ENCODE measurements around the gene CD33.

Gene CD33

GRCh38 chr19:51246164-51246552 lies 21.3 kb downstream of the CD33 start:
- no peaks in the 10 kb centered on the region for H3K27me3 ChIP-seq (ENCODE audit: insufficient read depth, poor library complexity, severe bottlenecking)
- peak; percentile 72 to 89 for DNase-seq (ENCODE audit: low read depth in 1 of 2, low spot score in 1 of 2)
- no peak overlapping the region for H3K4me3 ChIP-seq (replicated peaks; ENCODE audit: insufficient read depth, low read length)
- TF ChIP-seq SPI1 (IDR thresholded peaks at IDR 0.05; ENCODE audit: borderline replicate concordance, low read depth): no peak
- TF ChIP-seq POLR2AphosphoS5 (IDR thresholded peaks at IDR 0.05; ENCODE audit: low read depth): peak; percentile 86
- peak overlapping the region; percentile 57 for H3K27ac ChIP-seq (replicated peaks)

GRCh38 chr19:51247972-51248590 lies 23.2 kb downstream of the CD33 start:
- H3K27me3 ChIP-seq (ENCODE audit: insufficient read depth, poor library complexity, severe bottlenecking): no peaks in the 10 kb centered on the region
- H3K27ac ChIP-seq (replicated peaks): no peak overlapping the region
- no peak for TF ChIP-seq POLR2AphosphoS5 (IDR thresholded peaks at IDR 0.05; ENCODE audit: low read depth)
- no peak for TF ChIP-seq REST (IDR thresholded peaks at IDR 0.05; ENCODE audit: insufficient replicate concordance, low read depth)
- TF ChIP-seq SPI1 (IDR thresholded peaks at IDR 0.05; ENCODE audit: borderline replicate concordance, low read depth): no peak
- TF ChIP-seq GABPA (IDR thresholded peaks at IDR 0.05; ENCODE audit: low read depth): no peak
- TF ChIP-seq CTCF (IDR thresholded peaks at IDR 0.05; ENCODE audit: insufficient read depth, low read length): no peak
- DNase-seq (ENCODE audit: low read depth in 1 of 2, low spot score in 1 of 2): no peak
- H3K4me3 ChIP-seq (replicated peaks; ENCODE audit: insufficient read depth, low read length): no peak overlapping the region

GRCh38 chr19:51250786-51251467 lies 26.0 kb downstream of the CD33 start, which contains the start of gene SIGLECL1:
Gene SIGLECL1 (plus strand): TSS chr19:51251080. CDS start chr19:51264073, 12,993 bp downstream.
- no peak for TF ChIP-seq CTCF (IDR thresholded peaks at IDR 0.05; ENCODE audit: insufficient read depth, low read length)
- no peak for TF ChIP-seq GABPA (IDR thresholded peaks at IDR 0.05; ENCODE audit: low read depth)
- no peak for TF ChIP-seq REST (IDR thresholded peaks at IDR 0.05; ENCODE audit: insufficient replicate concordance, low read depth)
- TF ChIP-seq POLR2AphosphoS5 (IDR thresholded peaks at IDR 0.05; ENCODE audit: low read depth): no peak
- no peak for TF ChIP-seq SPI1 (IDR thresholded peaks at IDR 0.05; ENCODE audit: borderline replicate concordance, low read depth)
- no peak within 1 kb of the TSS for H3K27ac ChIP-seq (replicated peaks)
- no peak within 1 kb of the TSS for H3K4me3 ChIP-seq (replicated peaks; ENCODE audit: insufficient read depth, low read length)
- no peaks in the 10 kb centered on the region for H3K27me3 ChIP-seq (ENCODE audit: insufficient read depth, poor library complexity, severe bottlenecking)
- no peak for DNase-seq (ENCODE audit: low read depth in 1 of 2, low spot score in 1 of 2)

- Histone ChIP-seq H3K27me3 (ENCODE audit: insufficient read depth, poor library complexity, severe bottlenecking) (no peaks in the 10 kb centered on the region), H3K4me3 (replicated peaks; ENCODE audit: insufficient read depth, low read length) (no peak overlapping the region), H3K27ac (replicated peaks) (no peak overlapping the region)
- TF ChIP-seq GABPA (IDR thresholded peaks at IDR 0.05; ENCODE audit: low read depth): no peak
- no peak for TF ChIP-seq SPI1 (IDR thresholded peaks at IDR 0.05; ENCODE audit: borderline replicate concordance, low read depth)
- TF ChIP-seq CTCF (IDR thresholded peaks at IDR 0.05; ENCODE audit: insufficient read depth, low read length): no peak
- TF ChIP-seq REST (IDR thresholded peaks at IDR 0.05; ENCODE audit: insufficient replicate concordance, low read depth): no peak
- TF ChIP-seq POLR2AphosphoS5 (IDR thresholded peaks at IDR 0.05; ENCODE audit: low read depth): no peak
- no peak for DNase-seq (ENCODE audit: low read depth in 1 of 2, low spot score in 1 of 2)
Measured at GRCh38 chr19:51251468-51251820, 26.6 kb downstream of the CD33 start.

Measured in HL-60 (cell line).